GM11168 (cell line): ENCODE results near the gene GRIN3A.
"Not testable (repeated sequence)": the region's sequence is repeated elsewhere in the genome, so short reads cannot be mapped to it uniquely, and the experiment has no call there.

Source experiments
- in situ Hi-C: fragments of 300-500 bp; cut with MboI; formaldehyde crosslinking; loops from one replicate; pipeline ENCODE4 v1.12.0; 2022; ENCODE audit warnings: low sequenced_read_pairs; ENCODE audit not compliant: unreplicated experiment

GRIN3A gene

DNA sequence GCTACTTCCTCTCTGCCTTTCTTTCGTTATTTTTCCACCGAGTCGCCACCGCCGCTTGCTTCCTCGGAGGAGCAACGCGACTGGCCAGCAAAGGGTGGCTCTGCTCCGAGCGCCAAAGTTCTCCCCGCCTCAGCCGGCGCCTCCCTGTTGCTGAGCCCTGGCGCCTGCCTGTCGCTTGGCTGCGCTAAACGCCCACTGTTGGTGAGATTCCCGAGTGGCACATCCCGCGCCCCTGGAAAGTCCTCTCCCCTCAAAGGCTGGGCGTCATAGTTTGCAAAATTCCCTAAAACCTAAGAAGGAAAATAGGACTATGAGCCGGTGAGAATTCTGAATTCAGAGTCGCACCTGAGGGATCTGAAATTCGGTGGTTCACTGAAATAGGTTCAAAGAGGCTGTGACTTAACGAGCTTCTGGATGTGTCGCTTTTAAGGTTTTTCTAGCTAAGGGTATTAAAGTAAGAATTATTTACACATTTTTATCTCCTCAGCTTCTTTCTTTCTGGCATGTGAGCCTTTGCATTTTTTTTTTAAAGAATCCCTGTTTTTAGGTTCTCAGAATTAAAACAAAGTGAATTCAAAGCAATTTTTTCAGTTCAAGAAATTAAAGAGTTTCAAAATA, at the start of gene GRIN3A:
TSS of gene GRIN3A (minus strand) at position 82 of the 618 bp plus-strand sequence. CDS start 668 bp downstream, outside the sequence.
- in situ Hi-C loops = no loop called here

- in situ Hi-C loops = no loop called here
Measured at GRCh38 chr9:101787891-101788290, 49.4 kb upstream of the GRIN3A start.

GRCh38 chr9:101778332-101778731, 39.9 kb upstream of the GRIN3A start:
- in situ Hi-C loops = no loop called here

DNA sequence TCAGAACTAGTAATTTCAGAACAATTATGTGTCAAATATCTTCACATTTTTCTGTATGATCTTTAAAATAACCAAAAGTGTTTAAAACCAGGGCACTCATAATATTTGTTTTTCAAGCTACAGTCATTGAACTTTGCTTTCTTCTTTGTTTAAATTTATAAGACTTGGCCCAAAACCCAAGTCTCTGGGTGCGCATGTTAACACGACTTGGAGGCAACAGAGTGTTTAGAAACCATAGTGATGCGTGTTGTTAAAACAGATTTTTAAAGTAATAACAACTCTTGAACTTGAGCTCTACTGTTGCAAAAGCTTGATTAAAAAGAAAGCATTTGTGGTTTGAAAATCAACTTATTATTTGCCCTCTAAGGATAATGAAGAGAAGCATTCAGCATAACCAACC, 26.0 kb upstream of the GRIN3A start:
- in situ Hi-C loops = no loop called here

- in situ Hi-C loops = no loop called here
Measured at GRCh38 chr9:101758304-101758930, 20.0 kb upstream of the GRIN3A start.

DNA sequence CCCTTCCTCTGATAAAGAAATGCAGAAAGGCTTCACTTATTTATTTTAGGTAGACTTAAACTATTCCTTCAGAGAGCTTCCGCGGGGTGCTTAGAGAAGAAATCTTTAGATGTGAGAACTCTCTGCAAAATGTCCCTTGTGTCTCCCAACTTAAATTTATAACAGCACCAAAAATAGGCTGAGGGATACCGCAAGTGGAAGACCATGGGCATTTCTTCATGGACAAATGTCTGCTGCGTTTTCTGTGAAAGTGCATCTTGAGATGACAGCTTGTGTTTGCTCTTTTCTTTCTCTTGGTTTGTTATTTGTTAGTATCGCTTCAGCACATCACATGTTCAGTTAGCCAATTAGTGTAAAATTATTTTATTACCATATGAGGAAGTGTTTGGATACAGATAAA, 15.3 kb upstream of the GRIN3A start:
- in situ Hi-C loops = no loop called here

DNA sequence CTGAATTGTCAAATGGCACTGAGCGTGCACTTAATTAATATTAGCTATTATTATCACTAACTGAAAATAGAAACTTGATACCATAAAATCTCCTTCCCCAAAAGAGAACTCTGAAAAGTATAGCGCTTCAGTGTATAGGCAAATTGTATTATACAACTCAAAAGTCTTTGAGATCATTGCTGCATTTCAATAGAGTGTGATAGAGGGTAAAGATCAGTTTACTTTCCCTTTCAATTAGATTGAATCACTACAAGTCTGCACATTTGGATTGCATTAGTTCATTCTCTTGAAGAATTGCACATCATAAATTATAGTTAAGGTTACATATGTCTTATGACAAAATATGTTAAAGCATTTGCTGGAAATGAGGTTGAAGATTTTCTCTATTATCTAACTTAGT, 13.4 kb upstream of the GRIN3A start:
- in situ Hi-C loops = no loop called here

DNA sequence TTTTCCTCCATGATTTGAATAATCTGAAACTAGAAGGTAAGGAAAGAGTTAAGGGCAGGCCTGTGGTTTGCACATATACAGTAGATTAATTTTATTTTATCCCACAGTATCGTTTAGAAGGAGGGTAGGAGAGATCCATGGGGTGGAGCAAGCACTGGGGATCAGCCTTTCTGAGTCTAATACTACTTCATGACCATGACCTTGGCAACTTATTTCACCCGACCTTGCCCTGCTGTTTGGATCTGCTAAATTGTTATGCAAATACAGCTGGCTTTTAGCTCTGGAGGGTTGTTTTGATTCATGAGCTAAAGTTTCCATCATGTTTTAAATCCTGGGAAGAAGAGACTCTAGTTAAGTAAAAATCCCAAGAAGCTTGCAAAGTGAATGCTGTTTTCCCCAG, 864 bp upstream of the GRIN3A start:
- in situ Hi-C loops = no loop called here

- in situ Hi-C loops = no loop called here
Measured at GRCh38 chr9:101737705-101738565, 512 bp downstream of the GRIN3A start.

DNA sequence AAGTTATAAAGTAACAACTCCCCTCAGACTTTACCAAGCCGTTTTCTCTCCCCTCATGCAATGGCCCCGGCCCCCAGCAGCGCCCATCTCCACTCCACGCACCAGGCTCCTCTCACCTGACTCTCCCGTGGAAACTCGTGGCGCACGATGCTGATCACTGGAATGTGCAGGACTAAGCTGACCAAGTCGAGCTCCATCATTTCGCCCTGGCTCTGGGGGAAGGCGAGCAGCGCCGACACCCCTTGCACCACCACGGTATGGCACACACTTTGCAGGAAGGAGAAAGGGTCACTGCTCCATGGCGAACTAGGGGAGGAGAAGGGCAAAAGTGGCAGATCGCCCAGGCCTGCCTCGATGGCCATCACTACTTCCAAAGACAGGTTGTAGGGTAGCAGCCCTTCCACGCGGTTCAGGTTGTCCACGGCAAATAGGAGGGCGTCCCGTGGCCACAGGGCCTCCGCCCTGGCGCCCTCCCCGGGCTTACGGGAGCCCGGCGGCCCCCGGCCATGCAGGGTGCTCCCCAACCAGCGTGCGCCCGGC, 1.2 kb downstream of the GRIN3A start:
- in situ Hi-C loops = no loop called here

GRCh38 chr9:101736717-101737116, 1.7 kb downstream of the GRIN3A start:
- in situ Hi-C loops = no loop called here

DNA sequence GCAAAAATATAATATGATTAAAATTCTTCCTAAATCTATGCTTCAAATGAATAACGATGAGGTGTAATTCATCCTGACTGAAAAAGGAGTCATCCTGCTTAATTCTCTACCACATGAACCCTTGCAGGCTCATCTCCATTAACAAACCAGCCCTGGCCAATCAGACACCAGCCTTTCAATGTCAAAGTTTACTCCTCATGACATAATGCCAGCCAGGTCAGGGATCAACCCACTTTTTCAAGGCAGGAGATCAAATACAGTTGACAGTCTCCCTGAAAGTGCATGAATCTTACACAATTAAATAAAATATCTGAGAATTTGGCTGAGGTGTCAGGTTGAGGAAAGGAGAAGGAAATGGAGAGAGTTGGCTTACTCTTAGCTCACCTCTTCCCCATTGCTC, 7.0 kb downstream of the GRIN3A start:
- in situ Hi-C loops = no loop called here

DNA sequence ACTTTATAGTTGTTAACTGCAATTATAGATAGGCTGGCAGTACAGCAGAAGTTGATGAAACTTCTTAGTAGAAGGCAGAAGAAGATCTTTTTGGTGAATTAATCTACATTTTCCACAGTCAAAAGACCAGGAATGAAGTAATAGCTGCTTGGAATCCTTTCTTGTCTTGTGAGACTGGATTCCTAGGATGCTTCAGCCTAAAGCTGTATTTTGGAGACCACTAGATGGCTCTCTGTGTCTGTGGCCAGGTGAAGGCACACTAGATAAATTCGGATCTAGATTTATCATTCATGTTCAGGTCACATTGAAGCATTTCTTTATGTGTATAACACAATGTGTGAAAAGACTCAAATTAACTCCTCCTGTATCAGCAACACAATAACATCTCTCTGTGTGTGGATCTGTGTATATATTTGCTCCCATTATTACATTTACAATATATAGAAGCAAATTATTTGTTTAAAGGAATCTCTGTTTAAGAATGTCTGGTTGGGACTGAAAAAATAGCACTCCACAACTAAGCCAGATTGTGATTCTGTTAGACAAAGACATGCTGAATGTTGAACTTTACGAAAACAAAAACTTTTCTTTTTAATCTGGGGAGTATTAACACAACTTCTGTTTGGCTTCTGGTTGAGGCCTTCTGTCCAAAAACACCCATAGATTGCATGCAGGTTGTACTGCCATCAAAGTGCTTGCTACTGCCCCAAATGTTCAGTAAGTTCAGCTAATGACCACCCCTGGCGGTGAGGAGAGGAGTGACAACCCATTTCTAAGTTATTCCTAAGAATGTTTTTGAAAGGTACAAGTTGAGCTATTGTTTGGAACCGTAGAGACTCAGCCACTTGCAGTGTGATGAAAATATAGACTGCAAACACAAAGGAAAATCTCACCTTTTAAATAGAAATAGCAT, 10.6 kb downstream of the GRIN3A start:
- in situ Hi-C loops = no loop called here

GRCh38 chr9:101724271-101724670, 14.2 kb downstream of the GRIN3A start:
- in situ Hi-C loops = not testable (repeated sequence)

GRCh38 chr9:101718192-101718591, 20.3 kb downstream of the GRIN3A start:
- in situ Hi-C loops = no loop called here

DNA sequence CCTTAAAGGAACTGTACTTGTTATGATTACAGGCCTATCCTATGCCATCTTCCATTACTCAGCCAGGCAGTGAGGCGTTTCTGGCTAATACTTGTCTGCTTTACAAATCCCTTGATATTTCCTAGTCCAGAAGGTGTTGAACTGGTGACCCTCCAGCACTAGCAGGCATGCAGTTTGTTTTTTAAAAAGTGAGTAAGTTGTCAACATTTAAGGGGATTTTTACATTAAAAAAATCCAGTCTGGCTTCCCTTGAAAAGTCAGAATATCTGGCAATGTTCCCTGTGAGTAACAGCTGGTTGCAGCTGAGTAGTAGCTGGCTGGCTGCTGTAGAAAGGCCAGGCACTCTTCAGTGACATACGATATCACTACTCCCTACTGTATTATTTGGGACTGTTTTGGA, 21.8 kb downstream of the GRIN3A start:
- in situ Hi-C loops = no loop called here

DNA sequence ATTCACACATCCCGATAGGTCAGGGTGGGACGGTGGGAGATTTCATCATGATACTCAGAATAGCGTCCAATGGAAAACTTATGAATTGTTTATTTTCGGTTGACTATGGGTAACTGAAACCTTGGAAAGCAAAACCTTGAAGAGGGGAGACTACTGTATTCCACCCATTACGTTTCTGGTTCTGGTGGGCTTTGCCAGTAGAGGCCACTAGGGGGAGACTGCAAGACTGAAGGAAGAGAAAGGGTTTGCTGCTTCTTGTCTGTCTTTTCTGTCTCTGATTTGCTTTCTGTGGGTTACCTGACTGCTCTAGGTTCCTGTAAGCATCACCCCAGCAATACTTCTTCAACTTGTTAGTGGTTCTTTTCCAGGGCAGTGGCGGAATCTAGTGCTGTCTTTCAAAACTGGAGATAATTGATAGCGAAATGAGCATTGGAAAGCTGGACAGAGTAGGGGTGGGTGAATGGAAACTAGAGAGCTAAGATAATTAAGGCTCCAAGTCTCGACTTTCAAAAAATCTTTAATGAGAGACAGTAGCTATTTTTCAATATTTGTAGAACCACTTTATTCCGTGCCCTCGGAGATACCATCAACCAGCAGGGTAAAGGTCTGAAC, 27.0 kb downstream of the GRIN3A start:
- in situ Hi-C loops = no loop called here

DNA sequence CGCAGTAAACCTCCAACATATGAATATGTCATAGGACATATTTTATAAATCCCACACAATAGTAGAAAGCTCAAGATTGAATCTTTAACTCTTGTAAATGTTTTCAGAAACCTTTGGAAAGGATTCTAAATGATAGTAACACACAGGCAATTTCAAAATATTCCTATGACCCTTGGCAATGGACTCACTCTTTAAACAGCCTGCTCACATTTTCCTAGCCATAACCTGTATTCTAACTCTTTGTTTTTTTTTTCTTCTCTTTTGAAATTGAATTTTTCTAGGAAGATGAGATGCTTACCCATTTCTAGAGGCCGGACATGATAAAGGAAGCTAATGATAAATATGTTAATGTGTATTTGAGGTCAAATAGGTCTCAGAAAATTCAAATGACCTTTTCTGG, 29.6 kb downstream of the GRIN3A start:
- in situ Hi-C loops = no loop called here

DNA sequence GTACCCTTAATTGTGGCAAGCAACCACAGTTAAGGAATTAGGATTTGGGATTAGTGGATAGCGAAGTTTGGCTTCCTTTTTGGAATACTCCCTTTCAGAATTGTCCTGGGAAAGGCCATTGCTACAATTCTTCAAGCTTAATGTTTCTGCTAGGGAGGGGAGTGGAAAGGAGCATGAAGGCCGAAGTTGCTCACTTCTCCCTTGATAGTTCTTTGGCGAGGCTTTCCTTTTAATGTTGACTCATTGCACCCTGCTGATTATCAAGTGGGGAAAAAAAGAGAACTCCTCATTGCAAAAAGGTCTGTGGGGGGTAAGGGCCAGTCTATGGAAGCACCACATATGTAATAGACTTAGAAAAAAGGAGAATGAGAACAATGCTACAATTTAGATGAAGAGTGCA, 30.7 kb downstream of the GRIN3A start:
- in situ Hi-C loops = no loop called here

GRCh38 chr9:101706997-101707396, 31.4 kb downstream of the GRIN3A start:
- in situ Hi-C loops = no loop called here
